Activated CD4-positive, alpha-beta T cell treated with anti-CD3 and anti-CD28 coated beads for 1 hour (primary cell): Measurements from ENCODE around the gene CERT1.
"Not testable (repeated sequence)": the region's sequence is repeated elsewhere in the genome, so short reads cannot be mapped to it uniquely, and the experiment has no call there.

Experiments used
- DNase-seq: peaks from one replicate; pipeline ENCODE4 v3.0.0-alpha.2; 2020

Gene CERT1

DNA sequence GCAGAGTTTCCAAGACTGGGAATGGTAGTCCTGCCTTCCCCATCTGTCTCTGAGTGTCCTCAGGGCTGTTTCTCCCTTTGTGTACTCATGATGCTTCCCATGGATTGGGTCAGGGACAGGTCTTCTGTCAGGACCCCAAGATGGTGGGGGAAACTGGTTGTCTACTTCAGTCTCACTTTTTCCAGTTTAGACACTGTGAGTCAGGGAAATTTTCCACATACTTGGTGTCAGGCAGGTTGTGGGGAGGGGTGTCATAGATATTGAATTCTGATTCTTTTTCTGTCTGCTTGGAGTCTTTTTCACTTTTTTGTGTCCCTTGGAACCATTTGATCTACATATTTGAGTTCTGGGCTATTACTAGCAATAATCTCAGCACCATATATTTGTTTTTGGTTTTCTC, 10.6 kb upstream of the CERT1 start:
- no peak for DNase-seq

DNA sequence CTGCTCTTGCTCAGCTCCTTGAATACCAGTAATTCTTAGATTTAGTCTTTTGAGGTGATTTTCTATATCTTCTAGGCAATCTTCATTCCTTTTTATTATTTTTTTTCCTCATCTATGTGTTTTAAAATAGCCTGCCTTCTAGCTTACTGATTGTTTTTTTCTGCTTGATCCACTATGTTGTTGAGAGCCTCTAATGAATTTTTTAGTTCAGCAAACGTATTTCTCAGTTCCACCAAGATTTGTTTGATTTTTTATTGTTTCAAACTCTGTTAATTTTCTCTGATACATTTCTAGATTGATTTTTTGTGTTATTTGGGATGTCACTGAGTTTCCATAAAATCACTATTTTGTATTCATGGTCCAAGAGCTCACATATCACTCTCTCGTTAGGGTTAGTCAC, 9.8 kb upstream of the CERT1 start:
- DNase-seq, result no peak

DNA sequence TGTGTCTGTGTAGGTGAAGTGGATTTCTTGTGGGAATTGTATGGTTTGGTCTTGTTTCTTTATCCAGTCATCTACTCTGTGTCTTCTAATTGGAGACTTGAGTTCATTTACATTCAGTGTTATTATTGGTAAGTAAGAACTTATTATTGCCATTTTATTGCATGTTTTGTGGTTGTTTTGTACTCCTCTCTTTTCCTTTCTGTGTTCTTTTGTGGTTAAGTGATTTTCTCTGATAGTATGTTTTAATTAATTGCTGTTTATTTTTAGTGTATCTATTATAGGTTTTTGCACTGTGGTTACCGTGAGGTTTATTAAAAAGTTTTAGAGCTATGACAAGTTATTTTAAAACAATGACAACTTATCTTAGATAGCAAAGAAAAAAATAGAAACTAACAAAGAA, 8.3 kb upstream of the CERT1 start:
- DNase-seq, result no peak

DNA sequence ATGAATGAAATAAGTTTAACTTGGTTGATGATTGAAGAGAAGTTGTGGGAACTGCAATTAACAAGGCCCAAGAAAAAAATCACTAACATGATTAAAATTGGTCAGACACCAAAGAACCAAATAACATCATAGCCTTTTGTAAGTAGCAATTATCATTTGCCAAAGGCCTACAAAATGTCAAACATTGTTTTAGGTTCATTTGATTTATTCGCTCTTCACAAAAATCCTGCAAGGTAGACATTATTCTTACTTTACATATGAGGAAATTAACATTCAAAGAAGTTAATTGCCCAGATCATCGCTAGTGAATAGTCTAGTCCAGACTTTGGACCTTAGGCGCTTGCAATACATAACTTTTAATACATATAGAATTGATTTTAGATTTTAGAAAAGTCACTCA, 2.9 kb upstream of the CERT1 start:
- DNase-seq, result no peak

DNA sequence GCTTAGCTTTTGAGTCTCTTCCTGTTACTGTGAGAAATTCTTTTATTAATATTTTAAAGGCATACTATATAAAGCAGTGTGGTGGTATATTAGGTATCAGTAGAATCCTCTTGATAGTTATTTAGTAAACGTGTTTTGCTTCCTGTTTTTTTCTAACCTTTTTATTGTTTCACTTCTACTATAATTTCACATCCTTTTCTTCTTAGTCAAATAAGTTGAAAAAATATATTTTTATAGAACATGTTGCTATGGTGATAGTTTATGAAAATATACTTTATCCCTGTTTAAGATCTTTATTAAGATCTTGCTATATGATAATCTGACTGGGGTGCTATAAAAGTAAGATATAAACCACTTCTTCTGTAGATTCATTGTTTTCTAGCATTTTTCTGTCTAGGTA, 2.4 kb upstream of the CERT1 start:
- no peak for DNase-seq

DNA sequence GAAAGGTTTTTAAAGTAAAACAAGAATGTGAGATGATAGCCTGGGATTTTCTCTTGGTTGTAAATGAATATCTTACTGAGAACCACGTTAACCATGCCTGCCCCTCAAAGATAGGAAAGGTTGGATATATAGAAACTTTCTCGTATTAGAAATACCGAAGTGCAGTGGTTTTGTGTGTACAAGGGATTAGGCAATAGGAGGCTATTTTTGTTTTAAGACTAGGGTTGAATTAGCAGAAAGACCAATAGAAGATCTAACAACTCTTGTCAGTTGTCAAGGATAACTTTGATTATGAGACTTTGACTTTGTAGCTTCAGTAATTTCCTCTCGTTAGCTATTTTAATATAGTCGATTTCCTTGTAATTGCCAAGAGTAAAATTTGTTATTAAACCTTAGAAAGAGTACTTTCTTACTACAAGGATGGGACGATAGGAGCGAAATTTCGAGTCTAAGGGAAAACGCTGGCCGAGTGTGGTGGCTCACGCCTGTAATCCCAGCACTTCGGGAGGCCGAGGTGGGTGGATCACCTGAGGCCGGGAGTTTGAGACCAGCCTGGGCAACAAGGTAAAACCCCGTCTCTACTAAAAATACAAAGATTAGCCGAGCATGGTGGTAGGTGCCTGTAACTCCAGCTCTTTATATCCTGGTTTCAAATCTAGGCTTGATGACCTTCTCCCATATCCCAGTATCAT, 1.1 kb upstream of the CERT1 start:
- DNase-seq, result no peak

DNA sequence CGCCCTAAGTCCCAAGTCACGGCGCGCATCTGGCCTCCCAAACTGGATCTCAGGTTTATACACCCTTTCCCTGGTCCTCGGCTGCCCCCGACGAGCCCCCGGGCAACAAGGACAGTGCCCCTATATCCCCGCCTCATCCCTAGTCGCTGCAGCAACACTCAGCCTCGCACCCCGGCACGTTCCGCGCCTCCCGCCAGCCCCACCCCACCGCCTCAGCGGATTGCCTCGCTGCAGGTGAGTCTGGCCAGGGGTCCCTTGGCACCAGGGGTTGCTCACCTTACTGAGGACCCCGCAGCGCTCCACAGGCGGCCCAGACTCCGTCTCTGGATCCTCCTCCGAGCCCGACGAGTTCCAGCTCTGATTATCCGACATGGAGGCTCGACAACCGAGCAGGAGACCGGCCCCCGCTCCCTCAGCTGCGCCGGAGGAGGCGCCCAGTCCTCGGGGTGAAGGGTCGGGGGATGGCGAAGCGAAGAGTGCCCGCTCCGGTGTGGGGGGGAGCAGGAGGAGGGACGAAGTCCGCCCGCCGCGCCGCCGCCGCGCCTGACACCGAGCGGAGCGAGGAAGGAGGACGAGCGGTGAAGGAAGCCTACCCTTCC, 494 bp downstream of the CERT1 start:
- no peak for DNase-seq

DNA sequence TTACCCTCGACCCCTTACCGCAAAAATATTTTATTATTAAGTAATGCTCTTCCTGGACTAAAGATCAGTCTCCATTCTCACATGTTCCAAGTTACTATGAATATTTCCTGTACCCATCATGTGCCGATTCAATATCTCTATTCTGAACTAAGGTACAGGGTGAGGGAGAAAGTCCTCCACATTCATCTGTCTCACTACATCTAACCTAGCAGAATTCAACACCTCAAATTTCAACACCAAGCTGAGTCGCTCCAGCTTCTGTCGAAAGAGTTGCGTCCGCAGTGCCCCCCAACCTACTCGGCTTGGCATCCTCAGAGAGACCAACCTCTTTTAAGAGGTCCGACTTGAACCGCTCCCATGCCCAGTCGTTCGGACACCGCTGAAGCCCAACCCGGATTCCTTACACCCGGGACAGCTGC, 1.0 kb downstream of the CERT1 start:
- DNase-seq, result no peak

DNA sequence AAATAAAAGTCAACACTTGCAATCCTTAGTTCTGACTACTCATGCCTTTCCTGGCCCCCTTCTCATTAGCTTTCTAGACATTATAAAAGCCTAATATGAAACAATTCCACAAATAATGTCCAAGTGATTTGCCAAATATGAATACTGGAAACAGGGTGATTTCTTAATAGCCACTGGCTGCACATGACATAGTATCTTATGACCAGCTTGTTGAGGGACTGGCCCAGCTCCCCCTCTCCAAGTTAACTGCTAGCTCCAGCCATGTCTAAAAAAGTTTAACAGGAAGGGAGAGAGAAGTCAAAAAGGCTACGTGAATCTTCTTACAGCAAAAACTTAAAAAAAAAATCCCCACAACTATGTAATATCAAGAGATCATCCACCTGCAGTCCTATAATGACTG, 1.5 kb downstream of the CERT1 start:
- DNase-seq, result no peak

DNA sequence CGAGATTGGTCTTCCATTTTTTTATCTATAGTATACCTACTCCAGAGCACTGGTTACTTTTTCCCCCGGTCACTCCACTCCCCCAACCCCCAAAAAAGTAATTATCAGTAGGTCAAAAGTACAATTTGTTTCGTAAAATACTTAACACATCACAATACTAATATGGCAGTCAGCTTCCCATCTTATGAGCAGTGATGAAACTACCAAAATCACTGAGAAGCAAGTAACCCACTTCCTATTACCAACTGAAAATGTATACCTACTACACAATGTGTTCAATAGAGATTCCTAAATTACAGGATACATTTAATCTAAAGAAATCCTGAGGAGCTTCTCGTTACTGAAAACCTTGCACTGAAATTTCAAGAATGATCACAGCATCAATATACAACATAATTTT, 1.9 kb downstream of the CERT1 start:
- no peak for DNase-seq

DNA sequence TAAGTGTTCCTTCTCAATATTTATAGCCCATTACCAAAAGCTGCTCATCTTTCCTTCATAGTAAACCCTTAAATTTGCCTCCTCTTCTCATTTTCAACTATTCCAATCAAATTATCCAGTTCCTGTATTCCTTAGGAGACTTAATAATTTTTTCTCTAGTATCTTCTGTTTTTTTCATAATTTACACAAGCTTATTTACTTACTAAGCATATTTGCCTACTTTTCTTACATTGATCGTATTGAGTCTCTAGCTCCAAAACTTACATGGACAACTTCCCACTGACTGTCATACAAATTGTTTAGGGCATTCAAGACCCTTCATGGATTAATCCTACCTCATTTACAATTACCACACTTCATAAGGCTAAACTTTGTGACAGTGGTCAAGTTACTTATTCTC, 3.6 kb downstream of the CERT1 start:
- DNase-seq, result no peak

DNA sequence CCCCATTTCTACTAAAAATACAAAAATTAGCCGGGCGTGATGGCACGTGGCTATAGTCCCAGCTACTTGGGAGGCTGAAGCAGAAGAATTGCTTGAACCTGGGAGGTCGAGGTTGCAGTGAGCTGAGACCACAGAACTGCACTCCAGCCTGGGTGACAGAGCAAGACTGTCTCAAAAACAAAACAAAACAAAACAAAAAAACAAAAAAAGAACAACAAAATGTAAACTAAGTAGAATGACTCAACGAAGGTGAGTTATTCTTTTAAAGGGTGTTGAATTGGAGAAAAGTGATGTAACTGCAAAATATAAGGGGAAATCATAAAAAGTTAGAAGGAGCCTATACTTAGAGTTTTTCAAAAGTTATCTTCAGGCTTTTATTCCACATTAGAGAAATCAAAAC, 6.3 kb downstream of the CERT1 start:
- DNase-seq, result not testable (repeated sequence)

DNA sequence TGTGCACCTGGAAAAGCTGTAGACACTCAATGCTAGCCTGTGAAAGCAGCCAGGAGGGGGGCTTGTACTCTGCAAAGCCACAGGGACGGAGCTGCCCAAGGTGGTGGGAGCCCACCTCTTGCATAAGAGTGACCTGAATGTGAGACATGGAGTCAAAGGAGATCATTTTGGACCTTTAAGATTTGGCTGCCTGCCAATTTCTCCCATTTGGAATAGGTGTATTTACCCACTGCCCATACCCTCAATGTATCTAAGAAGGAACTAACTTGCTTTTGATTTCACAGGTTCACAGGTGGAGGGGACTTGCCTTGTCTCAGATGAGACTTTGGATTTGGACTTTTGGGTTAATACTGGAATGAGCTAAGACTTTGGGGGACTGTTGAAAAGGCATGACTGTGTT, 12.6 kb downstream of the CERT1 start:
- not testable (repeated sequence) for DNase-seq

DNA sequence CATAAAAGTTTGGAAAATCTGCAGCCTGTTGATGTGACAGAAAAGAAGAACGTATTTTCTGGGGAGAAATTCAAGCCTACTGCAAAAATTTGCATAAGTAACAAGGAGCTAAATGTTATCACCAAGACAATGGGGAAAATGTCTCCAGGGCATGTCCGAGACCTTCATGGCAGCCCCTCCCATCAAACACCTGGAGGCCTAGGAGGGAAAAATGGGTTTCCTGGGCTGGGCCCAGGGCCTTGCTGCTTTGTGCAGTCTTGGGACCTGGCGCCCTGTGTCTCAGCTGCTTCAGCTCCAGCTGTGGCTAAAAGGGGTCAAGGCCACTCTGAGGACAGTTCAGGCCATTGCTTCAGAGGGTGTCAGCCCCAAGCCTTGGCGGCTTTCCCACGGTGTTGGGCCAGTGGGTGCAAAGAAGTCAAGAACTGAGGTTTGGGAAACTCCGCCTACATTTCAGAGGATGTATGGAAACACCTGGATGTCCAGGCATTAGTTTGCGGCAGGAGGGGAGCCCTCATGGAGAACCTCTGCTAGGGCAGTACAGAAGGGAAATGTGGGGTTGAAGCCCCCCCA, 13.1 kb downstream of the CERT1 start:
- no peak for DNase-seq

DNA sequence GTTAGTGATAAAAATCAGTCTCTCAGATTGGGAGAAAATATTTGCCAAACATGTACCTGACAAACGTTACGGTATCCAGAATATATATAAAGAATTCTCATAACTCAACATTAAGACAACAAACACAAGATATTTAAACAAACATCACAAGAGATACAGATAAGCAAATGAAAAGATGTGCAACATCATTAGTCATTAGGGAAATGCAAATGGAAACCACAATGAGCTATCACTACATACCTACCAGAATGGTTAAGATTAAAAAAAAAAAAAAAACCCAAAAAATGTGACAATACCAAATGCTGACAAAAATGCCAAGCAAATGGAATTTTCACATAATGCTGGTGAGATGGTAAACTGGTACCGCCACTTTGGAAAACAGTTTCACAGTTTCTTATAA, 15.4 kb downstream of the CERT1 start:
- no peak for DNase-seq

DNA sequence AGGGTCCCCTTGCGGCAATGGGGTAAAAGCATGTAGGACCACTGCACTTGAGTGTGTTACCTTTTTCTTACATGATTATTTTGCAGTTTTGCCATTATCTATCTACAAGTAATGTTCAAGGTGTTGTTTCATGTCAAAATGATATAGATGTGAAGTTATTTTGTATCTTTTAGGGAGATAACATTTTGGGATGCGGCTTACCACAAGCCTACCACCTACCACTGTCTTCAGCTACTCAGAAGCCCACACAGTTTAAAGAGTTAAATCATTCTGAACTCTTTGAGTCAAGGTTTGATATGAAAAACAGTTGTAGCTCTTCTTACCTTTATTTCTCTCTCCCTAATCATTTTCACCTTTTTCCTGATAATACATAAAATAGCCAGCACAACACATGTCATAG, 19.8 kb downstream of the CERT1 start:
- no peak for DNase-seq

DNA sequence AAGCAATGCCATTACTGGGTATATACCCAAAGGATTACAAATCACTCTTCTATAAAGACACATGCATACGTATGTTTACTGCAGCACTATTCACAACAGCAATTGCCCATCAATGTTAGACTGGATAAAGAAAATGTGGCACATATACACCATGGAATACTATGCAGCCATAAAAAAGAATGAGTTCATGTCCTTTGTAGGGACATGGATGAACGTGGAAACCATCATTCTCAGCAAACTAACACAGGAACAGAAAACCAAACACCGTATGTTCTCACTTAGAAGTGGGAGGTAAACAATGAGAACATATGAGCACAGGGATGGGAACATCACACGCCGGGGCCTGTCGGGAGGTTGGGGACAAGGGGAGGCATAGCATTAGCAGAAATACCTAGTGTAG, 21.6 kb downstream of the CERT1 start:
- not testable (repeated sequence) for DNase-seq

DNA sequence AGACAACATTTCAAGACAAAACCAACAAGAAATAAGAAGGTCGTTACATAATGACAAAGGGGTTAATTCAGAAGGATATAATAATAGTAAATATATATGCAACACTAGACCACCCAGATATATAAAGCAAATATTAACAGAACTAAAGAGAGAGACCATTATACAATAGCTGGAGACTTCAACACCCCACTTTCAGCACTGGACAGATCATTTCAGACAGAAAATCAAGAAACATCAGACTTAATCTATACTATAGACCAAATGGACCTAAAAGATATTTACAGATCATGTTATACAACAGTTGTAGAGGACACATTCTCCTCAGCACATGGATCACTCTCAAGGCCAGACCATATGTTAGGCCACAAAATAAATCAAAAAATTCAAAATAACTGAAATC, 26.8 kb downstream of the CERT1 start:
- no peak for DNase-seq

DNA sequence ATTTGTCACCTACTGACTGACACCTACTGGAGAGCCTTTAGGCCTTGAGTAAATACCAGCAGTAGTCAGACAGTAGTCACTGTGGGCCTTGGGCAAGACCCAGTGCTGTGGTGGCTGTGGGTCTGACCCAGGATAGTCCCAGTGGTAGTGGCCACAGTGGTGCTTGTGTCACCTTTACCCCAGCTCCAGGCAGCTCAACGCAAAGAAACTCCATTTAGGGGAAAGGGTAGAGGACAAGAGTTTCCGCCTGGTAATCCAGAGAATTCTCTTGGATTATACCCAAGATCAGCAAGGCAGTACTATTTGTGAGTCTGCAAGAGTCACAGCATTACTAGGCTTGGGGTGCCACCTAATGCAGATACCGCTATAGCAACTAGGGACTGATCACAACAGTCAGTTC, 28.9 kb downstream of the CERT1 start:
- no peak for DNase-seq

DNA sequence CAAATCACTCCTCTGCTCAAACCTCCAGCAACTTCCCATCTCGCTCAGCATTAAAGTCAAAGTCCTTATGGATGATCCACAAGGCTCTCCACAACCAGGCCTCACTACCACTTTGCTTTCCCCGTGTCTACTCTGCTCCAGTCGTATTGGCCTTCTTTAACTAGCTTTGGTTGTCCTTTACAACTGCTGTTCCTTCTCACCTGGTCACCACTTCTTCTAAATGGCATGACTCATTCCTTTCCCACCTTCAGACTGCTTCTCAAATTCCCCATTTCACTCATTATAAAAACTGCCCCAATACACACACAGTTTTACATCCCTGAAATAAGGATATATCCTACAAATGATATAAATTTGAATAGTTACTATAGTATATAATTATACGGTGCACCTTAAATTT, 30.4 kb downstream of the CERT1 start:
- DNase-seq, result no peak

DNA sequence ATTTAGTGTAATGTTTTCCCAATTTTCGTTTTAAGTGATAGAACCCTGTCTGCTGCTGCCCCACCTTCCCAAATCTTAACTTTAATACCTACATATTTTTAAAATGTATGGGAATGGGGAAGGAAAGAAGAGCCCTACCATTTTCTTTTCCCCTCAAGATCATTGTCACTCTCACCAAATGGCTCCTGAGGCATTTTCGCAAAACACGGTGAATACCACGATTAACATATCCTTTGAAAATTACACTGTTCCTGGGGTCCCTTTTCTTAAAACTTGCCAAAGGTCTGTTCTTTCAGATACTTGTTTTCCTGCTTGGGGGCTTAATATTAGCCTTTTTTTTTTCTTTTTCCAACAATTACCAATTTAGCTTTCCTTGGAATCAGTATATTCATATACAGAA, 36.1 kb downstream of the CERT1 start:
- no peak for DNase-seq

DNA sequence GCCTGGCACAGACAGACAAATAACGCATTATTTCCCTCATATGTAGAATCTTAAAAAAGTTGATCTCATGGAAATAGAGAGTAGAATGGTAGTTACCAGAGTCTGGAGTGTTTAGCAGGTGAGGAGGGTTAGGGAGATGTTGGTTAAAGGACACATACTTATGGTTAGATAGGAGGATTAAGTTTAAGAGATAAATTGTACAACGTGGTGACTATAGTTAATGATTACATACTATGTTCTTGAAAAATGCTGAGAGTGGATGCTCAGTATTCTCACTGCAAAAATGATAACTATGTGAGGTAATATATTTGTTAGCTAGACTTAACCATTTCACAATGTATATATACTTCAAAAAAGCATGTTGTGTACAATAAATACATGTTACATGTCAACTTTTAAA, 38.0 kb downstream of the CERT1 start:
- DNase-seq, result no peak

DNA sequence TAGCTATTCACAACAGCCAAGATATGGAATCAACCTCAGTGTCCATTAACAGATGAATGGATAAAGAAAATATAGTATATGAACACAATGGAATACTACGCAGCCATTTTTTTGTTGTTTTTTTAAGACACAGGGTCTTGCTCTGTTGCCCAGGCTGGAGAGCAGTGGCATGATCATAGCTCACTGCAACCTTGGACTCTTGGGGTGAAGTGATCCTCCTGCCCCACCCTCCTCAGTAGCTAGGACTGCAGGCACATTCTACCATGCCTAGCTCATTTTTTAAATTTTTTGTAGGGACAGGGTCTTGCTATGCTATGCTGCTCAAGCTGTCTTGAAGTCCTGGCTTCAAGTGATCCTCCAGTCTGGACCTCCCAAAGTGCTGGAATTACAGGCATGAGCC, 38.5 kb downstream of the CERT1 start:
- no peak for DNase-seq

DNA sequence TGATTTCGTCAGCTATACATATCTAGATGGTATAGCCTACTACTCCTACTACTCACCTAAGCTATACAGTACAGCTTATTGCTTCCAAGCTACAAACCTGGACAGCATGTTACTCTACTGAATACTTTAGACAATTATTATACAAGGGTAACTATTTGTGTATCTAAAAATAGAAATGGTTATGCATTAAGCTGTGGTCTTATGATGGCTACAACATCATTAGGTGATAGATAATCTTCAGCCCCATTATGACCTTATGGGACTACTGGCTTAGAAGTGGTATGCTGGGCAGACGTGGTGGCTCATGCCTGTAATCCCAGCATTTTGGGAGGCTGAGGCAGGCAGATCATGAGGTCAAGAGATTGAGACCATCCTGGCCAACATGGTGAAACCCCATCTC, 40.2 kb downstream of the CERT1 start:
- no peak for DNase-seq

DNA sequence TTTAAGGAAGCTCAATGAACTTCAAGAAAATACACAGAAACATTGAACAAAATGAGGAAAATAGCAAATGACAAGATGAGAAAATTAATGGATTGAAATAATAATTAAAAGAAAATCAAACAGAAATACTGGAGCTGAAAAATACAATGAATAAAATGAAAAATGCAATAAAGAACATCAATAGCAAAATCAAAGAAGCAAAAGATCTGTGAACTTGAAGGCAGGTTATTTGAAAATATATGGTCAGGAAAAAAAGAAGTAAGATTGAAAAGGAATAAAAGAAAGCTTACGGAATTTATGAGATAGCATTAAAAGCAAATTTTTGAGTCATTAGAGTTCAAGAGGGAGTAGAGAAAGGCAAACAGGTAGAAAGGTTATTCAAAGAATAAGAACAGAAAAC, 42.4 kb downstream of the CERT1 start:
- DNase-seq, result no peak
